Superior temporal gyrus (tissue), 1 donor: ENCODE measurements around the gene GRIFIN.

Experiments
- DNase-seq: peaks from one replicate; pipeline ENCODE4 v3.0.0-alpha.2; 2016; ENCODE audit errors: extremely low spot score

Gene GRIFIN, protein sequence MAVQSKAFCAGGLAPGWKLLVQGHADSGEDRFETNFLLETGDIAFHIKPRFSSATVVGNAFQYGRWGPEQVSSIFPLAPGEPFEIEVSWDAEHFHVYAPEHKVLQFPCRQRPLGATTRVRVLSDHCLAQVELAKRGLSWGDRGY

GRCh38 chr7:2476298-2476697 lies at the start of gene GRIFIN:
Gene GRIFIN (minus strand): TSS chr7:2476398. CDS start chr7:2476383, 15 bp downstream.
- DNase-seq = no peak

GRCh38 chr7:2524808-2525657 lies 48.8 kb upstream of the GRIFIN start:
- DNase-seq = no peak

- peak; percentile 94 for DNase-seq
Measured at GRCh38 chr7:2523941-2524807, 48.0 kb upstream of the GRIFIN start.

DNA sequence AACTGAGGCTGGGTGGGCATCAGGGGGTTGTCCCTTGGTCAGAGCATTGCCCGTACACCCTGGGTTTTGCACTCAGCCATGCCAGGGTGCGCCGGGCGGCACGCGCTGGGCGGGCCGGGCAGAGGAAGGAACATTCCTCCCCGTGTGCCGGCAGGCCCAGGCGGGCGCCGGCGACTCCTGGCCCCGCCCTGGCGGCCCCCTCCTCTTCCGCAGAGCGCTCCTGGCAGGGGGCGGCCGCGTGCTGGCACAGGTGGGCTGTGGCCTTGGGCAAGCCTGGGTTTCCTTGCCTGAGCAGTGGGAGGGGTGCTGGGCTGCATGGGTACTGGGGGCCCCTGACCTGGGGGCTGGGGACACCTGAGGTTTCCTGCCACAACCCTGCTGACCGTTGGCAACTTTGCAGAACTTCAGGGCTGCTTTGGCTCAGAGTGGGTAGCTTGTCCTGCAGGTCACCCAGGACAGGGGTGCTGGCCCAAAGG lies 47.3 kb upstream of the GRIFIN start:
- DNase-seq = no peak

DNA sequence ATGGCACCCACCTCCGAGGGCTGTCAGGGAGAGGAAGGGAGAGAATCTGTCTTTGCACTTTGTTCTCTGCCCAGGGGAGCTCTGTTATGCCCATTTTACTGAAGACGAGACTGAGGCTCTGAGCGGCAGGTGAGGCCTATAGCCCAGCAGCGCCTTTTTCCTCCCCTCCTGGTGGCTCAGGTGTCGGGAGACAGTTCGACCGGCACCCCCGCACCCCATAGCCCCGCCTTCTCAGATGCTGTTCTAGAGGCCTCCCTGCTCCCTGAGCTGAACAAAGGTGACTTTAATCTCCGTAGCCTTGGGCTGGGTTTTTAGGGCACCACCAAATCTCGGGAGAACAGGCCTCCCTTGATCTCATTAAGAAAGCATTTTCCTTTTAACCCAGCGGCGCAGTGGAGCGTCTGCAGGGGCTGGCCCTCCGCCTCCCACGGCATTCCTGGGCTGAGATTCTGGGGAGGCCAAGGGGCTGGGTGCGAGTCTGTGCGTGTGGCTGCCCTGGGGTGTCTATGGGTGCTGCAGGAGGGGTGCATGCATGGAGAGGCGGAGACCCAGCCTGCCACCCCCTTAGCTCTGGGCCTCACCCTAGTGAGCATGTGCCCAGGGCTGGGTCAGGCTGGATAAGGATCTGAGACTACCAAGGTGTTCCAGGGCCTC lies 46.7 kb upstream of the GRIFIN start:
- DNase-seq = no peak

- DNase-seq = no peak
Measured at GRCh38 chr7:2521952-2522591, 45.9 kb upstream of the GRIFIN start.

GRCh38 chr7:2521341-2521745 lies 45.1 kb upstream of the GRIFIN start:
- no peak for DNase-seq

DNA sequence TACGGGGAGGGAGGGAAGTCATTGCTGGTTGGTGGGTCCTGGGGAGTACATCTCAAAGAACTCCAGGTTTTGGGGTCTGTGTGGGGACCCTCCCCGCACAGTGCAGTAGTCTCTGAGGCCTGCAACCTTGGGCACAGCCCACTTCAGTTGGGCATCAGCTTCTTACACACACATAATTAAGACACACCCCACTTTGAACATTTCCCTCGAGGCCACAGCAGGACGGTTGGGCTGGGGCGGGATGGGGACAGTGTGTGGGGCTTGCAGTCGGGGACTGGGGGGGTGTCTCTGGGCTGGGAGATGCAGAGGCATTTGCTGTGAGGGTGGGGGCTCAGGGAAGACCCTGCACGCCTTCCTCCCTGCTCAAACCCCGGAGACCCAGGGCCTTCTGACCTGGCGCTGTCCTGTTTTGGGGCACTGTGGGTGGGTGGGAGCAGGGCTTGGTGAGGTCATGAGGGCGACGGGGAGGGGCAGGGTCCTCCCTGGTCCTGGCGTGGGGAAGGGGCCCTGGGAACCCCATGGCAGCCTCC lies 44.6 kb upstream of the GRIFIN start:
- no peak for DNase-seq

DNA sequence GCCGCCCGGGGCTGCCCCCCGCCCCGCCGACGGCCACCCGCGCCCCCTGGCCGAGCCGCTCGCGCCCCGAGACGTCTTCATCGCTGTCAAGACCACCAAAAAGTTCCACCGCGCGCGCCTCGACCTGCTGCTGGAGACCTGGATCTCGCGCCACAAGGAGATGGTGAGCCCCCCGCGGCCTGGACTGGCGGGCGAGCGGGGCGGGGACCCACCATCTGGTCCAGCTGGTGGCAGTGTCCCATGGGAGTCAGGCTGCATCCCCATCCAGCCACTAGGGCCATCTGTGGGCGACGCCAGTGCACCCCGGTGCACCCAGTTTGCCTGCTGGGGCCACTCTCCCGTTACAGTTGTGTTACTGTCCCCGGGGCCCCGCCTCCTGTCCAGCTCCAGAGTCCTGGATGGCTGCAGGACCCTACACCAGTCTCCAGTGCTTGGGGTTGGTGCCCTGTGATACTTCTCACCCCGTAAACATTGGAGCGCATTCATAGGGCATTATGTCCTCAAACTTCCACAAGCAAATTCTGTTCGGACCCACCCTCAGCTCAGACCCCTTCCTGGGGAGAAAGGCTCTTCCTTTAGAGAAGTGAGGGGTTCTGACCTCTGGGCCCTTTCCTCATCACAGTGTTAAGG lies 44.0 kb upstream of the GRIFIN start:
- no peak for DNase-seq

DNA sequence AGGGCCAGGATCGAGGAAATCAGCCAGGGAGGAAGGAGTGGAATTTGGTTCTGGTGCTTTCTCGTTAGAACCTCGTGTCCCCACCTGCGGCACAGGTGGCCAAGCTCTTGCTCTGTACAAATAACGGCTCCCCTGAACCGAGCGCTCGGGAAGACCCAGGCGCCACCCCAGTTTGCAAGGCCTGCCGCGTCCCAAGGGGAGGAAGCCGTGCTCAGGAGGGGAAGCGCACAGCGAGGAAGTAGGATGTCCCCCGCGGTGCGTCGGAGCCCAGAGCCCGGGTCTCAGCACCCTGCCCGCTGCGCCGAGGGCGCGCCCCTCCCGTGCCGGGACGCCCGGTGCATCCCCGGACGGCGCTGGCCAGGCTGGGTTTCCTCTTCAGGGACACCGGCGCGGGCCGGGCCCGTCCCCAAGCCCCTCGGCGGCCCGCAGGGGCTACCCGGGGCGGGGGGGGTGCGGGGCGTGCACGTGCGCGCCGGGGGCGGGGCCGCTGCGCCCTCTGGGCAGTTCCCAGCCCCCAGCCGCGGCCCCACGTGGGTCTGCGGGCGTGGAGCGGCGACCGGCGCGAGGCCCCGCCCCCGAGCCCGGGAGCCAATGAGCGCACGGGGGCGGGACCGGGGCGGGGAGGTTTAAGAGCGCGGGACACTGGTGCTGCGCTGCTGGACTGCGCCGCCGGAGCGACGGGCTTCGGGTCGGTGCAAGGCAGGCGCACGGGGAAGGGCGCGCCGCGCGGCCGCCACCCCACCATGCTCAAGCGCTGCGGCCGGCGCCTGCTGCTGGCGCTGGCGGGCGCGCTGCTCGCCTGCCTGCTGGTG lies 43.1 kb upstream of the GRIFIN start, which contains the start of gene LFNG:
LFNG (plus strand) TSS at position 656 of the 812 bp plus-strand sequence; CDS start at position 744, 88 bp downstream.
- peak; percentile 90 for DNase-seq

DNA sequence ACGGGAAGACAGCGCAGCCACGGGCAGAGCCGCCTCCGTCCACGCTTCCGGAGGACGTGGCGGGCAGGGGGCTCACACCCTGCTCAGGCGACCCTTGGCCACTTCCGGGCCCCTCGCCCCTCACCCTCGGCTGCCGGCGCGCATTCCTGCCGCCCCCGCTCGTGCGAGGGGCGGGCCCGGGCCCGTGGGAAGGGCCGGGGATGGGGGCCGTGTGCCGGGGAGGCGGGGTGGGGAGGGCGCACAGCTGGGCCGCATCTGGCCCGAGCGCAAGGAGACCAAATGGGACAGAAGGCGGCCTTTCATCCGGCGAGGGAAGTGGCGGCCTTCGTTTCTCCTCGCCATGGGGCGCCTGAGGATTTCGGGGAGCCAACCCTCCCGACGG lies 42.5 kb upstream of the GRIFIN start:
- no peak for DNase-seq

GRCh38 chr7:2517678-2518507 lies 41.7 kb upstream of the GRIFIN start:
- DNase-seq = no peak

DNA sequence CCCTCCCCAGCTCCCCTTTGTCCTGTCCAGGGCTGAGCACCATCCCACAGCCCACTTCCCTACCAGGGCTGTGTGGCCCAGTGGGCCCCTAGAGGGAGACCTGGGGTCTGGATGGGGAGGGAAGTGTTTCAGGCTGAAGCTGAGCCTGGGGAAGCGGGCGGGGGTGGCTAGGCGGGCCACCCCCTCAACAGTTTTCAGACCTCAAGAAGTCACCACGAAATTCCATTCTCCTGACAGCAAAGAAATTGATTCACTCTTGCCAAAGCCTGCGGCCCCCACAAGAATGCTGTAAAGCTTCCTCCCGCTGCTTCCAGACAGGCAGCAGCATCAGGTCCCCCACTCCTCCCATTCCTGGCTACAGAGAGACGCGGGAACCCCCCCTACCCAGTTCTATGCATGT lies 40.8 kb upstream of the GRIFIN start:
- DNase-seq = no peak

GRCh38 chr7:2516194-2516555 lies 40.0 kb upstream of the GRIFIN start:
- no peak for DNase-seq

GRCh38 chr7:2515424-2516193 lies 39.4 kb upstream of the GRIFIN start:
- DNase-seq = no peak

DNA sequence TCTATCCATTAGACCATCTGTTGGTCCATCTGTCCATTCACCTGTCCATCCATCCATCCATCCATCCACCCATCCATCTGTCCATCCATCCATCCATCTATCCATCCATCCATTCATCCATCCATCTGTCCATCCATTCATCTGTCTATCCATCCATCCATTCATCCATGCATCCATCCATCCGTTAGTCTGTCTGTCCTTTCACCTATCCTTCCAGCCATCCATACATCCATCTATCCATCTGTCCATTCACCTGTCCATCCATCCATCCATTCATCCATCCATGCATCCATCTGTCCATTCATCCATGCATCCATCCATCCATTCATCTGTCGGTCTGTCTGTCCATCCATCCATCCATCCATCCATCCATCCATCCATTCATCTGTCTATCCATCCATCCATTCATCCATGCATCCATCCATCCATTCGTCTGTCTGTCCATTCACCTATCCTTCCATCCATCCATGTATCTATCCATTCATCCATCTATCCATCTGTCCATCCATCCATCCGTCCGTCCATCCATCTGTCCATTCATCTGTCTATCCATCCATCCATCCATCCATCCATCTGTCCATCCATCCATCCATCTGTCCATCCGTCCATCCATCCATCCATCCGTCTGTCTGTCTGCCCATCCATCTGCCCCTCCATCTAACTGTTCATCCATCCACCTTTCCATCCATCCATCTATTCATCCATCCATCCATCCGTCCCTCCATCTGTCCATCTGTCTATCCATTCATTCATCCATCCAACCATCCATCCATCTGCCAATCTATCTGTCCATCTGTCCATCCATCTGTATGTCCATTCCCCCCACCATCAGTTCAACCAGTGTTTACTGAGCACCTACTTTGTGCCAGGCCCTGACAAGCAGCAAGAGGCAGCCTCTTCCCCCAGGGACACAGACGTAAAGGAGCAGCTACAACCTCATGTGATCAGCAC lies 38.5 kb upstream of the GRIFIN start:
- DNase-seq = no peak

DNA sequence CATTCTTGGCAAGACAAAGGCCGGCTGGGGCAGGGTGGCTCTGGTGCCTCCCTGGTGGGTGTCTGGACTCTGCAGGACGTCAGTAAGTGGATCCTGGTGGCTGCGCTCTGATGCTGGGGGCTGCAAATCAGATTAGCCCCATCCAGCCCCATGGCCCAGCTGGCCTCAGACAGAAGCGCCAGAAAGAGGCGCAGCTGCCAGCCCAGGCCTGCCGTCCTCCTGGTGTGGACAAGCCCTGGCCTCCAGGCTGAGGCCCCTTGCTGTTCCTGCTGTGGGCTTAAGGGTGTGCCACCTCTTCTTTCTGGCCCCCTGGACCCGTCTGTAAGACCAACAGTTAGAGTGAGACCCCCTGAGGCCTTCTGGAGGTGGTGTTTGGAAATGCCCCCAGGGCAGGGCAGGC lies 37.5 kb upstream of the GRIFIN start:
- DNase-seq = no peak
